Keratinocyte (primary cell): ENCODE results near the gene PCTP. TPM values are rescaled to one million over a fixed set of nuclear protein-coding genes. Genes with fewer than 3 reads are reported as not detected.

Source experiments
- DNase-seq: peaks from one replicate; pipeline ENCODE4 v3.0.0-alpha.2; 2011; ENCODE audit warnings: low read depth, missing footprints, low spot score
- FAIRE-seq: peaks from 2 replicates; lab custom pipeline; 2011; peaks lifted over from hg19 to GRCh38; lab: Jason Lieb, UNC
- H2AFZ ChIP-seq: 2 replicates; pipeline ENCODE4 v1.6.0; 2012; ENCODE audit warnings: low read length, control low read depth, inconsistent platforms; ENCODE audit not compliant: control insufficient read depth
- H3K27ac ChIP-seq: 2 replicates; pipeline ENCODE4 v1.5.1; 2011; ENCODE audit warnings: low read length; ENCODE audit not compliant: control insufficient read depth, insufficient read depth
- H3K27me3 ChIP-seq: 3 replicates; pipeline ENCODE4 v1.6.0; 2011; ENCODE audit warnings: low read length; ENCODE audit not compliant: control insufficient read depth, insufficient read depth; ENCODE audit errors: extremely low read depth
- H3K36me3 ChIP-seq, 2 experiments: 2 replicates in 1 of 2; 3 replicates in 1 of 2; pipeline ENCODE4 v1.5.1; 2011; ENCODE audit warnings: low read length in 2 of 2, mild to moderate bottlenecking in 1 of 2; ENCODE audit not compliant: control insufficient read depth in 2 of 2, insufficient read depth in 2 of 2; ENCODE audit errors: extremely low read depth in 1 of 2
- H3K4me1 ChIP-seq: 3 replicates; pipeline ENCODE4 v1.5.1; 2011; ENCODE audit warnings: low read length; ENCODE audit not compliant: control insufficient read depth, insufficient read depth; ENCODE audit errors: extremely low read depth
- H3K4me2 ChIP-seq: 3 replicates; pipeline ENCODE4 v1.6.0; 2011; ENCODE audit warnings: low read depth, low read length; ENCODE audit not compliant: control insufficient read depth, insufficient read depth; ENCODE audit errors: extremely low read depth
- H3K4me3 ChIP-seq, 3 experiments: fragments of 200-600 bp in 1 of 3; sonication (generic) in 1 of 3; 2 replicates in 2 of 3; 3 replicates in 1 of 3; pipeline ENCODE4 v1.5.1; 2011 to 2016; ENCODE audit warnings: low read length in 3 of 3, mild to moderate bottlenecking in 3 of 3, control low read depth in 2 of 3, inconsistent platforms in 1 of 3, low read depth in 1 of 3, mixed read lengths in 1 of 3, mixed run types in 1 of 3, moderate library complexity in 1 of 3; ENCODE audit not compliant: control insufficient read depth in 2 of 3, insufficient read depth in 2 of 3; ENCODE audit errors: extremely low read depth in 1 of 3
- H3K79me2 ChIP-seq: 2 replicates; pipeline ENCODE4 v1.6.0; 2012; ENCODE audit warnings: low read length; ENCODE audit not compliant: control insufficient read depth, insufficient read depth
- H3K9ac ChIP-seq: 3 replicates; pipeline ENCODE4 v1.6.0; 2011; ENCODE audit warnings: low read length; ENCODE audit not compliant: control insufficient read depth, insufficient read depth; ENCODE audit errors: extremely low read depth
- H3K9me1 ChIP-seq: 3 replicates; pipeline ENCODE4 v1.6.0; 2011; ENCODE audit warnings: low read length; ENCODE audit not compliant: control insufficient read depth, insufficient read depth; ENCODE audit errors: extremely low read depth
- H3K9me3 ChIP-seq: 2 replicates; pipeline ENCODE4 v1.5.1; 2012; ENCODE audit warnings: low read depth, low read length; ENCODE audit not compliant: control insufficient read depth
- H4K20me1 ChIP-seq: 3 replicates; pipeline ENCODE4 v1.6.0; 2011; ENCODE audit warnings: low read length; ENCODE audit not compliant: control insufficient read depth, insufficient read depth; ENCODE audit errors: extremely low read depth
- CTCF ChIP-seq, 3 experiments: IDR thresholded peaks in 1 of 3; conservative IDR thresholded peaks in 1 of 3; optimal IDR thresholded peaks in 1 of 3; 2 replicates in 2 of 3; 3 replicates in 1 of 3; pipeline versions ENCODE3 to v1.5.1; 2011; ENCODE audit warnings: low read length in 3 of 3, mild to moderate bottlenecking in 3 of 3, moderate library complexity in 2 of 3, control low read depth in 1 of 3, inconsistent platforms in 1 of 3; ENCODE audit not compliant: insufficient read depth in 2 of 3; ENCODE audit errors: extremely low read depth in 1 of 3
- EZH2 ChIP-seq: IDR thresholded peaks from one replicate; pipeline ENCODE4 v1.6.1; 2012; ENCODE audit warnings: inconsistent platforms, mild to moderate bottlenecking, low read length, moderate library complexity
- dilution Hi-C: fragments of 300-500 bp; cut with MboI; formaldehyde crosslinking; loops from one replicate; pipeline ENCODE4 v1.7.0; 2020; ENCODE audit warnings: low sequenced_read_pairs; ENCODE audit not compliant: extremely low pct_ligation_motif_present
- polyA plus RNA-seq, 5 experiments: library from polyadenylated mRNA; depleted of rRNA in 3 of 5; stranded (reverse) in 3 of 5; stranded (forward) in 1 of 5; unstranded in 1 of 5; fragments of >200 nt; gene quantifications; 1 replicate in 1 of 5; 2 replicates in 3 of 5; 3 replicates in 1 of 5; pipeline versions ENCODE4 v1.2.1 to v1.2.3, GENCODE V29; 2011 to 2012; ENCODE audit warnings: missing spikeins in 2 of 5, low read depth in 1 of 5, low replicate concordance in 1 of 5

The PCTP gene
- polyA plus RNA-seq, 1 donor (not counting 4 experiments of a cell fraction or from before 2014, with no cell fraction given), result 29.5 TPM

- no peaks in the 10 kb centered on the region for H3K36me3 ChIP-seq
- H2AFZ ChIP-seq, result no peak overlapping the region
- H3K9me1 ChIP-seq, result no peaks in the 10 kb centered on the region
- H4K20me1 ChIP-seq, result no peaks in the 10 kb centered on the region
- no peak overlapping the region for H3K4me2 ChIP-seq
- FAIRE-seq (no peak), DNase-seq (no peak)
- H3K27ac ChIP-seq, result no peak overlapping the region
- H3K79me2 ChIP-seq, result no peaks in the 10 kb centered on the region
- dilution Hi-C loops, result no loop called here
- no peaks in the 10 kb centered on the region for H3K9me3 ChIP-seq
- H3K4me1 ChIP-seq, result peaks cover 4% of the 10 kb centered on the region
- H3K4me3 ChIP-seq, result no peak overlapping the region
- H3K27me3 ChIP-seq, result no peaks in the 10 kb centered on the region
- TF ChIP-seq CTCF (optimal IDR thresholded peaks at IDR 0.05 in 1 of 3, IDR thresholded peaks at IDR 0.05 in 1 of 3, conservative IDR thresholded peaks at IDR 0.05 in 1 of 3; ENCODE audit: extremely low read depth in 1 of 3, insufficient read depth in 2 of 3, low read length in 3 of 3), result no peak
- TF ChIP-seq EZH2, result no peak
- H3K9ac ChIP-seq, result no peak overlapping the region
These were observed 40.4 kb upstream of the PCTP start for GRCh38 chr17:55710410-55710809.

GRCh38 chr17:55710829-55711496, 39.9 kb upstream of the PCTP start:
- H3K9me1 ChIP-seq, result no peaks in the 10 kb centered on the region
- no peak overlapping the region for H2AFZ ChIP-seq
- no peaks in the 10 kb centered on the region for H3K79me2 ChIP-seq
- no peak overlapping the region for H3K4me3 ChIP-seq
- no peak for TF ChIP-seq EZH2
- TF ChIP-seq CTCF (optimal IDR thresholded peaks at IDR 0.05 in 1 of 3, IDR thresholded peaks at IDR 0.05 in 1 of 3, conservative IDR thresholded peaks at IDR 0.05 in 1 of 3; ENCODE audit: extremely low read depth in 1 of 3, insufficient read depth in 2 of 3, low read length in 3 of 3), result no peak
- no peak for DNase-seq
- H3K4me2 ChIP-seq, result no peak overlapping the region
- no peaks in the 10 kb centered on the region for H3K9me3 ChIP-seq
- no peaks in the 10 kb centered on the region for H3K27me3 ChIP-seq
- no peaks in the 10 kb centered on the region for H4K20me1 ChIP-seq
- H3K9ac ChIP-seq, result no peak overlapping the region
- no peak overlapping the region for H3K27ac ChIP-seq
- dilution Hi-C loops, result no loop called here
- peaks cover 4% of the 10 kb centered on the region for H3K4me1 ChIP-seq
- FAIRE-seq, result no peak
- no peaks in the 10 kb centered on the region for H3K36me3 ChIP-seq
